ENCODE measurements around the gene NOTO. TPM values are rescaled to one million over a fixed set of nuclear protein-coding genes. Genes with fewer than 3 reads are reported as not detected.

Gene NOTO
- total and polyA plus RNA-seq, 12 donors: 0.03 to 0.08 (median 0.05) TPM; not detected in 9

DNA sequence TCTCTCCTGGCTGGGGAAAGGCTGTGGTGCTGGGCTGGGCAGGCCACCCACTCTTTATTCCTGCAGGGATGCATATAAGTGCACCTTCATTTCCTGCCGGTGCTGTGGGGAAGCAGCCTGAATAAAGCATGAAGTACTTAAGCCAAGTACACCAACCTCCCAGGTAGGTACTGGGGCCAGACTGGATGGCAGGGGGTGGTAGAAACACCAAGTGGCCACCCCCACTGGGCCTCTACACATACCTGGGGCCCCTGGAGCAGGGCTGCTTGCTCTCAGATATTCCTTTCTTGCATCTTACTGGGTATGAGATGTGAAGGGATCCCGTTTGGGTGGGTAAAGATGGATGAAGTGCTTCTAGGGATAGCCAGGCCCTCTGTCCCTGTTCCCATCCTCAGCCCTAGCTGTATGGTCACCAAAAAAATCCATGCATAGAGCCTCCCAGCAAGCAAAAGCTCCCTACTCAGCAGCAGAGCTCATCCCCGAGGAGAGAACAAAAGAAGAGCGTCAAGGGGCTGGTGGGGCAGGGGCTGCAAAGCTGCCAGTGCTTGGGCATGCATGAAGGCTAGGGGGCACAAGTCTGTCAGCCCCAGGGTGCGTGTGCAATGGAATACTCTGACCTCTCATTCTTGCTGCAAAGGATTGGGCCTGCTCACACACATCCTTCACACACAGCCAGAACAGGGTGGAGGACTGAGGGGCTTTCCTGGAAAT, 53.7 kb downstream of the NOTO start:
- intact Hi-C loops (cut with DNase I): no loop called here
- H3K4me1 ChIP-seq (replicated peaks in 1 of 2): peaks cover 17 to 20% of the 10 kb centered on the region in 2 donors
- no peaks in the 10 kb centered on the region for H3K27me3 ChIP-seq
- peaks cover 0 to 31% of the 10 kb centered on the region in 2 donors for H3K36me3 ChIP-seq (replicated peaks in 1 of 2)
- no peak for TF ChIP-seq POLR2A (IDR thresholded peaks at IDR 0.05)
- TF ChIP-seq, protein P1, sequence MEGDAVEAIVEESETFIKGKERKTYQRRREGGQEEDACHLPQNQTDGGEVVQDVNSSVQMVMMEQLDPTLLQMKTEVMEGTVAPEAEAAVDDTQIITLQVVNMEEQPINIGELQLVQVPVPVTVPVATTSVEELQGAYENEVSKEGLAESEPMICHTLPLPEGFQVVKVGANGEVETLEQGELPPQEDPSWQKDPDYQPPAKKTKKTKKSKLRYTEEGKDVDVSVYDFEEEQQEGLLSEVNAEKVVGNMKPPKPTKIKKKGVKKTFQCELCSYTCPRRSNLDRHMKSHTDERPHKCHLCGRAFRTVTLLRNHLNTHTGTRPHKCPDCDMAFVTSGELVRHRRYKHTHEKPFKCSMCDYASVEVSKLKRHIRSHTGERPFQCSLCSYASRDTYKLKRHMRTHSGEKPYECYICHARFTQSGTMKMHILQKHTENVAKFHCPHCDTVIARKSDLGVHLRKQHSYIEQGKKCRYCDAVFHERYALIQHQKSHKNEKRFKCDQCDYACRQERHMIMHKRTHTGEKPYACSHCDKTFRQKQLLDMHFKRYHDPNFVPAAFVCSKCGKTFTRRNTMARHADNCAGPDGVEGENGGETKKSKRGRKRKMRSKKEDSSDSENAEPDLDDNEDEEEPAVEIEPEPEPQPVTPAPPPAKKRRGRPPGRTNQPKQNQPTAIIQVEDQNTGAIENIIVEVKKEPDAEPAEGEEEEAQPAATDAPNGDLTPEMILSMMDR (IDR thresholded peaks at IDR 0.05): no peak
- H3K27ac ChIP-seq: no peak overlapping the region
- no peaks in the 10 kb centered on the region for H3K9me3 ChIP-seq (replicated peaks in 1 of 3)
- WGBS, 4 donors: 72 to 84% (median 78%) methylated on average over 4 to 5 of the region's 5 CpGs
- DNase-seq: no peak
- no peak overlapping the region for H3K4me3 ChIP-seq

DNA sequence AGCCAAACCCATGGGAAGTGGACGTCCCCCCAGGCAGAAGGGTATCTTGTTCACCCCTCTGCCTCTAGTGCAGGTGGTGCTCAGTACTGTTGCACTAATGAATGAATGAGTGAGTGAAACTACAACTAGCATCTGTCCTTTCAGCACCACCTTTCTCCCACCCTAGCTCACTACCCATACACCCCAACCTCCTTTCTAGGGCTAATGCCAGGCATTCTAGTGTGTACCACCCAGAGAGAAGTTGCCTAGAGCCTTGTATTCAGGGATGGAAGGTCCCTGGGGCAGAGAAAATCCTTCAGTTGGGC, 54.2 kb downstream of the NOTO start:
- Histone ChIP-seq H3K4me1 (replicated peaks in 1 of 2) (peaks cover 17 to 19% of the 10 kb centered on the region in 2 donors), H3K27me3 (no peaks in the 10 kb centered on the region), H3K27ac (no peak overlapping the region), H3K36me3 (replicated peaks in 1 of 2) (peaks cover 0 to 26% of the 10 kb centered on the region in 2 donors), H3K4me3 (no peak overlapping the region), H3K9me3 (replicated peaks in 1 of 3) (no peaks in the 10 kb centered on the region)
- DNase-seq: no peak
- 40 to 100% (median 74%) methylated on average over 1 of the region's 1 CpG for WGBS, 4 donors
- no peak for TF ChIP-seq POLR2A (IDR thresholded peaks at IDR 0.05)
- TF ChIP-seq, protein P1 (IDR thresholded peaks at IDR 0.05): no peak
- intact Hi-C loops (cut with DNase I): no loop called here

DNA sequence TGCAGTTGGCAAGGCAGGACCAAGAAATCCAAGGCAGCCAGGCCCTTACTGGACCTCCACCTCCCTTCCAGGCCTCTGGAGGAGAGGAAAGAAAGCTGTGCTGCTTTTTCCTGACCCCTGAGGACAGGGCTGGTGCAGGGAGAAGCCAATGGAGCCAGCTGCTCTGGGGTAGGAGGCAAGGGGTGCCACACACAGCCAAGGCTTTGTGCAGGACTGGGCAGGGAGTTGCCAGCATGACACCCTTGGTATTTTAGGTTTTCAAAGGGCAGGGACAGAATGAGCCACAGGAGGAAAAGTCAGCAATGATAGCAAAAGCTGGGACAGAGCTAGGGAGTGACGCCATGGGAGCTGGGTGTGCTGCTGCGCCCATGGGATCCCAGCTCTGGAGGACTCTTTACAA, 54.6 kb downstream of the NOTO start:
- H3K4me3 ChIP-seq: no peak overlapping the region
- no peaks in the 10 kb centered on the region for H3K9me3 ChIP-seq (replicated peaks in 1 of 3)
- 88 to 100% (median 99%) methylated on average over 2 of the region's 2 CpGs for WGBS, 4 donors
- no peaks in the 10 kb centered on the region for H3K27me3 ChIP-seq
- DNase-seq: no peak
- H3K4me1 ChIP-seq (replicated peaks in 1 of 2): peaks cover 17 to 19% of the 10 kb centered on the region in 2 donors
- peaks cover 0 to 21% of the 10 kb centered on the region in 2 donors for H3K36me3 ChIP-seq (replicated peaks in 1 of 2)
- no peak for TF ChIP-seq POLR2A (IDR thresholded peaks at IDR 0.05)
- TF ChIP-seq, protein P1 (IDR thresholded peaks at IDR 0.05): no peak
- no peak overlapping the region for H3K27ac ChIP-seq
- intact Hi-C loops (cut with DNase I): no loop called here

DNA sequence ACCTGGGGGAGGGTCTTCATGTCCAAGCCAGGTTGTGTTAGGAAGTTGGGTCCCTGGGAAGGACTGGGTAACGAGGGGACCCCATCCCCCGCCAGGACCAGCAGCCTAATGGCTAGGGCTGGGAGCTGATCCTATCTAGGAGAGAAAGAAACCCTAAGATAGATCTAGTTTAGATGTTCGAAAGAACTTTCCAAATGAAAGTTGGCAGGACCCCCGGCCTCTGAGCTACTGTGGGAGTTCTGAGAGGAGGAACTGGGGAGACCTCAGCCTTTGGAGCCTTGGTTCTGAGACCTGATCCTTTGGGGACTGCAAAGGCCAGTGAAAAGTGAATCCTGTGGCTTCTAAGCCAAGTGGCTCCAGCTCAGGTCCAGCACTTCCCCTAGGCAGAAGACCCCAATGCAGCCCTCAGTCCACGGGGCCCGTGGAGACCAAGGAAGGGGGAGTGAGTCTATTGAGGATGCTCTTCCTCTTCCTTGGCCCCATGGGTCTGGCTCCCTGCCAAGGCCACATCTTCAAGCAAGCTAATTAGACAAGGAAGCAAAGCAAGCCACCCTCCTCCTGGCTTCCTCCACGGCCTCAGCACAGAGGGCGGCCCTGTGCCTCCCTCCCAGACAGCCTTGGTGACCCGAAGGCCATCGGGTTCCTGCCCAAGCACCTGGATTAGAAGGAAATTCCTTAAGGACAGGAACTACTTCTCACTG, 55.2 kb downstream of the NOTO start:
- peak in 2 of 7 donors; percentile 29 to 37 for DNase-seq
- intact Hi-C loops (cut with DNase I): no loop called here
- H3K4me1 ChIP-seq (replicated peaks in 1 of 2): peaks cover 17 to 19% of the 10 kb centered on the region in 2 donors
- H3K36me3 ChIP-seq (replicated peaks in 1 of 2): peaks cover 0 to 16% of the 10 kb centered on the region in 2 donors
- WGBS, 4 donors: 60 to 72% (median 69%) methylated on average over 8 to 10 of the region's 10 CpGs
- H3K4me3 ChIP-seq: no peak overlapping the region
- H3K27ac ChIP-seq: no peak overlapping the region
- no peaks in the 10 kb centered on the region for H3K9me3 ChIP-seq (replicated peaks in 1 of 3)
- TF ChIP-seq, protein P1 (IDR thresholded peaks at IDR 0.05): no peak
- no peak for TF ChIP-seq POLR2A (IDR thresholded peaks at IDR 0.05)
- H3K27me3 ChIP-seq: no peaks in the 10 kb centered on the region

Measured in adrenal gland (tissue), 12 donors.